GM10248 (cell line): ENCODE measurements around the gene CCT6B.
A peak's percentile ranks its signal among the peaks of the same experiment; 100 is the strongest.

ENCODE experiments used
- CTCF ChIA-PET: fragments of 300-600 bp; sonication (Branson Sonifier 250); formaldehyde crosslinking; extraction: SDS; loops from one replicate; lab custom pipeline; 2021; ENCODE audit warnings: antibody characterized with exemption; lab: Yijun Ruan, JAX
- POLR2A ChIA-PET: fragments of 350-650 bp; sonication (Branson Sonifier 250); formaldehyde crosslinking; extraction: SDS; loops from one replicate; lab custom pipeline; 2020; ENCODE audit warnings: antibody characterized with exemption; lab: Yijun Ruan, JAX
- DNase-seq: peaks from one replicate; pipeline ENCODE4 v3.0.0; 2012; ENCODE audit errors: extremely low spot score
- TF ChIP-seq, protein P1 (sequence below): IDR thresholded peaks from 2 replicates; pipeline ENCODE4 v1.5.1; 2012; ENCODE audit warnings: mild to moderate bottlenecking, low read depth; ENCODE audit errors: extremely low read depth, missing control alignments, control extremely low read depth

CCT6B gene

DNA sequence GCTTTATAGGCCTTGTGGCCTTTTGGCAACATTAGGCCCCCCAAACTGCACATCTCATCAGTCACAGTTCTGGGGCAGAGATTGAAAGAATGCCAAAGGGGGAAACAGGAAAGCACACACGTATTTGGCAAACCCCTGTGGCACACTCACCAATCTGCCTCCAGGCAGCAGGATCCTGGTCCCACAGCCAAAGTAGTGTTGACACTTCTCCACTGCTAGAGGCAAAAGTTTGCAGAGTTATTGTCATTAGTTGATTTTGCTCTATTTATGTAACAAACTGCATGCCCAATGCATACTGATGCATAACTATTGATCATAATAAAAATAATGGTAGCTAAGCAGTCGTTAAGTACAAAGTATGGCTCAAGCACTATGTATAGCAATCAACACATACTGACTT is 45.1 kb downstream of the CCT6B start:
- TF ChIP-seq, protein P1, sequence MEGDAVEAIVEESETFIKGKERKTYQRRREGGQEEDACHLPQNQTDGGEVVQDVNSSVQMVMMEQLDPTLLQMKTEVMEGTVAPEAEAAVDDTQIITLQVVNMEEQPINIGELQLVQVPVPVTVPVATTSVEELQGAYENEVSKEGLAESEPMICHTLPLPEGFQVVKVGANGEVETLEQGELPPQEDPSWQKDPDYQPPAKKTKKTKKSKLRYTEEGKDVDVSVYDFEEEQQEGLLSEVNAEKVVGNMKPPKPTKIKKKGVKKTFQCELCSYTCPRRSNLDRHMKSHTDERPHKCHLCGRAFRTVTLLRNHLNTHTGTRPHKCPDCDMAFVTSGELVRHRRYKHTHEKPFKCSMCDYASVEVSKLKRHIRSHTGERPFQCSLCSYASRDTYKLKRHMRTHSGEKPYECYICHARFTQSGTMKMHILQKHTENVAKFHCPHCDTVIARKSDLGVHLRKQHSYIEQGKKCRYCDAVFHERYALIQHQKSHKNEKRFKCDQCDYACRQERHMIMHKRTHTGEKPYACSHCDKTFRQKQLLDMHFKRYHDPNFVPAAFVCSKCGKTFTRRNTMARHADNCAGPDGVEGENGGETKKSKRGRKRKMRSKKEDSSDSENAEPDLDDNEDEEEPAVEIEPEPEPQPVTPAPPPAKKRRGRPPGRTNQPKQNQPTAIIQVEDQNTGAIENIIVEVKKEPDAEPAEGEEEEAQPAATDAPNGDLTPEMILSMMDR: no peak
- ChIA-PET POLR2A (no interaction called here), CTCF (interaction anchor here (1.6 kb wide), 1 partner anchor 204 kb away, joined by 3 read pairs; the partner anchor contains the start of gene RAD51D)
- DNase-seq: no peak

DNA sequence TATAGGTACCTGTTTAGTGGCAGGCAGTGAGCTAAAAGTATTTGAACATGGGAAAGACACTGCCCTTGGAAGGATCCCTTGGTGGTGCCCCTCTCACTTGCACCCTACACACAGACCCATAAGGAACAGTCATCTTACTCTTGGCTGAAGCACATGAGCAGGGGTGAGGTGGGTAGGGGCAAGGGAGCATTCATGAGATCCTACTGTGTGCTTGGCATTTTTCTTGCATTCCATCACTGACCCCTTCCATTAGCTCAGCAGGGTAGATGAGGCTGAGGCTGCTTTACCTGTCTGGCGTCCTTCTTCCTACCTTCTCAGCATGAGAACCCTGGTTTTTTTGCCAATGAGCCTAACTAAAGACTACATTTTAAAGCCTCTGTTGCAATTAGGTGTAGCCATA is 48.3 kb downstream of the CCT6B start:
- TF ChIP-seq, protein P1: no peak
- CTCF ChIA-PET: no interaction called here
- no peak for DNase-seq
- POLR2A ChIA-PET: no interaction called here

DNA sequence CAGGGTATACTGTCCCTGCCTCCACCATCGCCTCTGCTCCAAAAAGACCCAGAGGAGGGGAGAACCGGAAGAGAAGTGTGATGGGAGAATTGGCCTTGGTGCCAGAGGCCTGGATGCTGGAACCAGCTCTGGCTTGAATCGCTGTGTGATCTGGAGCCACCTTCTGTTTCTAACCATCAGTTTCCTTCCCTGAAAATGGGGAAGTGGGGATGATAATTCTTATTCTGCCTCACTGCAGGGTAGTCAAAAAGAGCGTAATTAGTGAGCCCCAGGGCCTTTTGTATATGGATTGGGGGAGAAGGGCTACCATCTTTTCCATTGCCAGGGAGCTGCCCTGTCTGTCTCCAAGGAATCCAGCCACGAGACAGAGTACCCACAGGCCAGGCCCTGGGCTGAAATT is 52.2 kb downstream of the CCT6B start:
- ChIA-PET POLR2A (no interaction called here), CTCF (no interaction called here)
- TF ChIP-seq, protein P1: no peak
- peak; percentile 14 for DNase-seq

DNA sequence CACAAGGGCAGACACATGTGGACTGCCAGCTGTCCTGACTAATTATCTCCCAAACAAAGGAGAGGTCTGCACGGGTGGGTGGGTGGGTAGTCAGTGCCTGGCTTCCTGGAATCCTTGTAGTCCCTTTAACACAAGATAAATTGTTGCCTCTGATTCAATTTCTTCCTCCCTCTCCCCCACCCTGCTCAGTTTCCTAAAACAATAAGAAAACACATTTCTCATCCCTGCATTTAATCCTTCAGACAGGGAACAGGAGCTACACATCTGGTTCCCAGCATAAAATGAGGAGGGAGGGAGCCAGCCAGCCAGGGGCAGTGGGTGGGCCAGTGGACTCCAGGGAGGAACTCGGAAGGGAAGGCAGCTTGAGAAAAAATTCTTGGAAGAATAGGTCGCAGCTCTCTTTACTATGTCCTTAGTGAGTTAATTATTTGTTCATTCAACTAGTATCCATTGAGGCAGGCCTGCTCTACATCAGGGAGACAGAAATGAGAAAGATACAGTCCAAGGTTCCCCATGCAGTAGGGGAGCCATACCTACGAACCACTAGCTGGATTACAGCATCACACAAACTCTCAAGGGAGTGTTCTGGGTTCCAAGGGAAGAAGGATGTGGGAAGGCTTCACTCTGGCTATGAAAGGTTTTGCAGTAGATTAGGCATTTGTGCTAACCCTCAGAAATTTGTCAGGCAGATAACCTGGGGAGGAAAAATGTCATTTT is 58.3 kb downstream of the CCT6B start:
- TF ChIP-seq, protein P1: no peak
- no peak for DNase-seq
- CTCF ChIA-PET: no interaction called here
- POLR2A ChIA-PET: no interaction called here

DNA sequence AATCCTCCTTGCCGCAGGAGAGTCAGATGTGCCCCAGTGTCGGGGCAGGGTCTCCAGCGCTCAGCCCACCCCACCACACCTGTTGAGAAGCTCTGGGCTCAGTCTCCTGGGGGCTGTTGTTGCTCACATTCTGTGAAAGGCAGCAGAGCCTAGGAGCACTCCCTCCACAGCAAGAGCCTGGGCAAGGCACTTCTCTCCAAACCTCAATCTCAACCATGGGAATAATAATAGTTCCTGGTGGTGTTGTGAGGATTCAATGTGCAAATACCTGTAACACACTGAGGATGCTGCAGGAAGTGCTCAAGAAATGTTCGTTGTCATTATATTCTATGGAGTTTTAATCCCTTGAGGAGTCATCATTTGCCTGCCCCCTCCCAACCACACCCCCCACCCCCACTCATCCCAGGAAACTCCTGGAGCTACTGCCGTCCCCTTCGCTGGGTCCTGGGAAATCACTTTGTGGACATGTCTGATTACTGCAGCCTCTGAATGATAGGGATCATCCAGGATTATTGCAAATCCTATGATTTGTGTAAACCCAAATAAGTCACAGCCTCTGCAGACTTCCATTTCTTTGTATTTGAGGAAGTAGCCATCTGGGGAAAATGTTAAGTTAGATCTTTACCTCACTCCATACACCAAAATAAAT is 61.5 kb downstream of the CCT6B start:
- DNase-seq: no peak
- ChIA-PET POLR2A (no interaction called here), CTCF (no interaction called here)
- TF ChIP-seq, protein P1: no peak

DNA sequence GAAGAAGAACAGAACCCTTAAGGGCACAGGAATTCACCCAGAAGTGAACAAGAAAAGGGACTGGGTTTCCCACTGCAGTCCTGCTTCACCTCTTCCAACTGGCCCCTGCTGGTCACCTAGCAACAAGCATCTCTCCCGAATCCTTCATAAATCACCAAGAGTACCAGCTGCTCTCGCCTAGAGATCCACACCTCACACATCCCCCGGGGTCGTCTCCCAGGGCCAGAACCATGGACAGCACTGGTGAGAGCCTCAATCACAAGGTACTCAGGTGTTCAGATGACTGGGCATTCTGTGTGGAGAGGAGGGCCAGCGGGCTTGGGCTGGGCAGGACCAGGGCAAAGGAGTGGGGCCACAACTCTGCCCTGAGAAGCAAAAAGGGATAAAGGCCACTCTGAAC is 65.9 kb downstream of the CCT6B start:
- POLR2A ChIA-PET: no interaction called here
- TF ChIP-seq, protein P1: no peak
- CTCF ChIA-PET: no interaction called here
- DNase-seq: no peak
